ENCODE data around the gene COLEC11. TPM values are rescaled to one million over a fixed set of nuclear protein-coding genes. Genes with fewer than 3 reads are reported as not detected.

Gene COLEC11
- total RNA-seq, 1 donor from 2014 or later: 0.49 TPM

GRCh38 chr2:3638456-3638810 is 43.5 kb downstream of the COLEC11 start:
- Mint-ChIP-seq H3K9me3 (no peaks in the 10 kb centered on the region), H3K4me1 (no peaks in the 10 kb centered on the region), H3K4me3 (no peak overlapping the region), H3K27me3 (no peaks in the 10 kb centered on the region), H3K36me3 (ENCODE audit: low read depth) (no peaks in the 10 kb centered on the region), H3K27ac (no peak overlapping the region)
- no peak for DNase-seq
- intact Hi-C loops (cut with micrococcal nuclease): no loop called here

- no peak overlapping the region for H3K4me3 Mint-ChIP-seq
- no peak overlapping the region for H3K27ac Mint-ChIP-seq
- H3K36me3 Mint-ChIP-seq (ENCODE audit: low read depth): no peaks in the 10 kb centered on the region
- no peaks in the 10 kb centered on the region for H3K27me3 Mint-ChIP-seq
- no peaks in the 10 kb centered on the region for H3K4me1 Mint-ChIP-seq
- H3K9me3 Mint-ChIP-seq: no peaks in the 10 kb centered on the region
- intact Hi-C loops (cut with micrococcal nuclease): no loop called here
- no peak for DNase-seq
Measured at GRCh38 chr2:3639015-3639630, 44.2 kb downstream of the COLEC11 start.

- no peak overlapping the region for H3K4me3 Mint-ChIP-seq
- no peak overlapping the region for H3K27ac Mint-ChIP-seq
Measured at GRCh38 chr2:3639653-3640052, 44.7 kb downstream of the COLEC11 start.

GRCh38 chr2:3641181-3641580 is 46.3 kb downstream of the COLEC11 start:
- intact Hi-C loops (cut with micrococcal nuclease): no loop called here
- Mint-ChIP-seq H3K36me3 (ENCODE audit: low read depth) (no peaks in the 10 kb centered on the region), H3K27me3 (no peaks in the 10 kb centered on the region), H3K27ac (no peak overlapping the region), H3K4me3 (no peak overlapping the region), H3K4me1 (no peaks in the 10 kb centered on the region), H3K9me3 (no peaks in the 10 kb centered on the region)
- DNase-seq: no peak

More at GRCh38 chr2:3639653-3640052, 44.7 kb downstream of the COLEC11 start:
- intact Hi-C loops (cut with micrococcal nuclease): no loop called here
- H3K9me3 Mint-ChIP-seq: no peaks in the 10 kb centered on the region
- no peak for DNase-seq
- no peaks in the 10 kb centered on the region for H3K27me3 Mint-ChIP-seq
- H3K36me3 Mint-ChIP-seq (ENCODE audit: low read depth): no peaks in the 10 kb centered on the region
- no peaks in the 10 kb centered on the region for H3K4me1 Mint-ChIP-seq

- Mint-ChIP-seq H3K27ac (no peak overlapping the region), H3K27me3 (no peaks in the 10 kb centered on the region), H3K9me3 (no peaks in the 10 kb centered on the region), H3K36me3 (ENCODE audit: low read depth) (no peaks in the 10 kb centered on the region), H3K4me3 (no peak overlapping the region), H3K4me1 (no peaks in the 10 kb centered on the region)
- DNase-seq: no peak
- intact Hi-C loops (cut with micrococcal nuclease): no loop called here
Measured at GRCh38 chr2:3641841-3642421, 47.0 kb downstream of the COLEC11 start.

GRCh38 chr2:3642521-3643215 is 47.8 kb downstream of the COLEC11 start:
- Mint-ChIP-seq H3K27ac (no peak overlapping the region), H3K4me3 (no peak overlapping the region), H3K27me3 (no peaks in the 10 kb centered on the region), H3K9me3 (no peaks in the 10 kb centered on the region), H3K4me1 (no peaks in the 10 kb centered on the region), H3K36me3 (ENCODE audit: low read depth) (no peaks in the 10 kb centered on the region)
- no peak for DNase-seq
- intact Hi-C loops (cut with micrococcal nuclease): no loop called here

GRCh38 chr2:3643371-3644245 is 48.7 kb downstream of the COLEC11 start:
- intact Hi-C loops (cut with micrococcal nuclease): no loop called here
- Mint-ChIP-seq H3K36me3 (ENCODE audit: low read depth) (no peaks in the 10 kb centered on the region), H3K27ac (no peak overlapping the region)

GRCh38 chr2:3644246-3644525 is 49.3 kb downstream of the COLEC11 start:
- intact Hi-C loops (cut with micrococcal nuclease): no loop called here
- no peaks in the 10 kb centered on the region for H3K4me1 Mint-ChIP-seq

More at GRCh38 chr2:3643371-3644245, 48.7 kb downstream of the COLEC11 start:
- no peak overlapping the region for H3K4me3 Mint-ChIP-seq
- DNase-seq: no peak
- H3K27me3 Mint-ChIP-seq: no peaks in the 10 kb centered on the region
- no peaks in the 10 kb centered on the region for H3K4me1 Mint-ChIP-seq
- no peaks in the 10 kb centered on the region for H3K9me3 Mint-ChIP-seq

GRCh38 chr2:3644891-3645605 is 50.1 kb downstream of the COLEC11 start:
- intact Hi-C loops (cut with micrococcal nuclease): no loop called here
- Mint-ChIP-seq H3K27me3 (no peaks in the 10 kb centered on the region), H3K4me3 (no peak overlapping the region), H3K36me3 (ENCODE audit: low read depth) (no peaks in the 10 kb centered on the region), H3K4me1 (no peaks in the 10 kb centered on the region), H3K9me3 (no peaks in the 10 kb centered on the region), H3K27ac (no peak overlapping the region)
- no peak for DNase-seq

More at GRCh38 chr2:3644246-3644525, 49.3 kb downstream of the COLEC11 start:
- Mint-ChIP-seq H3K36me3 (ENCODE audit: low read depth) (no peaks in the 10 kb centered on the region), H3K4me3 (no peak overlapping the region), H3K27me3 (no peaks in the 10 kb centered on the region), H3K9me3 (no peaks in the 10 kb centered on the region), H3K27ac (no peak overlapping the region)
- no peak for DNase-seq

GRCh38 chr2:3645745-3646389 is 51.0 kb downstream of the COLEC11 start:
- Mint-ChIP-seq H3K4me3 (no peak overlapping the region), H3K4me1 (peaks cover 2% of the 10 kb centered on the region), H3K36me3 (ENCODE audit: low read depth) (no peaks in the 10 kb centered on the region), H3K9me3 (no peaks in the 10 kb centered on the region), H3K27ac (no peak overlapping the region), H3K27me3 (peaks cover 1% of the 10 kb centered on the region)
- intact Hi-C loops (cut with micrococcal nuclease): no loop called here
- DNase-seq: no peak

GRCh38 chr2:3646446-3646845 is 51.5 kb downstream of the COLEC11 start:
- no peak overlapping the region for H3K4me3 Mint-ChIP-seq
- H3K36me3 Mint-ChIP-seq (ENCODE audit: low read depth): no peaks in the 10 kb centered on the region
- H3K27me3 Mint-ChIP-seq: peaks cover 3% of the 10 kb centered on the region
- no peaks in the 10 kb centered on the region for H3K9me3 Mint-ChIP-seq
- H3K4me1 Mint-ChIP-seq: peaks cover 6% of the 10 kb centered on the region
- no peak for DNase-seq
- intact Hi-C loops (cut with micrococcal nuclease): no loop called here
- H3K27ac Mint-ChIP-seq: no peak overlapping the region

GRCh38 chr2:3647246-3647645 is 52.3 kb downstream of the COLEC11 start:
- Mint-ChIP-seq H3K36me3 (ENCODE audit: low read depth) (no peaks in the 10 kb centered on the region), H3K27me3 (peaks cover 3% of the 10 kb centered on the region), H3K27ac (no peak overlapping the region), H3K4me3 (no peak overlapping the region), H3K9me3 (no peaks in the 10 kb centered on the region), H3K4me1 (peaks cover 12% of the 10 kb centered on the region)
- DNase-seq: no peak
- intact Hi-C loops (cut with micrococcal nuclease): no loop called here
